Adipose tissue (tissue), 3 donors: ENCODE measurements around the gene STIL. TPM values are rescaled to one million over a fixed set of nuclear protein-coding genes. Genes with fewer than 3 reads are reported as not detected.
"Not testable (repeated sequence)": the region's sequence is repeated elsewhere in the genome, so short reads cannot be mapped to it uniquely, and the experiment has no call there.

Experiments
- H3K27ac ChIP-seq: one replicate; pipeline ENCODE4 v1.5.1; 2013; ENCODE audit warnings: low read depth, low read length
- WGBS, 3 donors: extraction: QIAGEN DNeasy Blood & Tissue Kit; methylation state at CpG; one replicate each; pipeline ENCODE4 v1.1.7; 2013; 5-methylcytosine and 5-hydroxymethylcytosine counted together
- polyA plus RNA-seq, 3 donors: library from polyadenylated mRNA; stranded (reverse); fragments of 200-250 nt; gene quantifications; one replicate each; pipeline ENCODE4 v1.2.3, GENCODE V29; 2013
- donor health status: healthy with polysubstance abuse.
- donor health status: Bipolar disorder and iron deficiency.
- donor health status: healthy.

Gene STIL
- polyA plus RNA-seq, 3 donors: 0.22 to 0.56 (median 0.36) TPM

DNA sequence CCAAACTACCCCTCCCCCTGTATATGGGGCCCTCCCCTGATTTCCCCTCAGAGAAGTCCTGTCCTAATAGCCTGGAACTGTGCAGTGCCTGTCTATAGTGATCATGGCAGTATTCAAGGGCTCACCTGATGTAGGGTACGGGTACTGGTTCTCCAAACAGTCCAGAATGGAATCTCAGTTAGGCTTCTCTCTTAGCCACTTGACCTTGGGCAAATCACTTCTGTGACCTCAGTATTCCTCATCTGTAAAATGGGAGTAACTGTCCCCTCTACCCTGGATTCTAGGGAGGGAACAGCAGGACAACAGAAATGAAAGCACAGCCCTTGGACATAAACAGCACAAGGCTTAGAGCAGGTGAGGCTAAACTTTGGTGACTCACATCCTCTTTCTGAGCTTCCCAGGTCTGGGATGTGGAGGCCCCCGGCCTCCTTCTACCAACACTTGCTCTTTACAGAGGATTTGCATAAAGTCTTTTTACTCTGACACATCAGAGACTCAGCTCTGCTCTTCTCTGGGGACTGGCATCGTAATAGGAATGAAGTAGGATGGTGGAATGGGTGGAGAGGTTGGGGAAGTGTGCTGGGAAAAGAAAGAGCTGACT, 104.1 kb downstream of the STIL start:
- 48 to 86% (median 78%) methylated on average over 3 of the region's 3 CpGs for WGBS, 3 donors

DNA sequence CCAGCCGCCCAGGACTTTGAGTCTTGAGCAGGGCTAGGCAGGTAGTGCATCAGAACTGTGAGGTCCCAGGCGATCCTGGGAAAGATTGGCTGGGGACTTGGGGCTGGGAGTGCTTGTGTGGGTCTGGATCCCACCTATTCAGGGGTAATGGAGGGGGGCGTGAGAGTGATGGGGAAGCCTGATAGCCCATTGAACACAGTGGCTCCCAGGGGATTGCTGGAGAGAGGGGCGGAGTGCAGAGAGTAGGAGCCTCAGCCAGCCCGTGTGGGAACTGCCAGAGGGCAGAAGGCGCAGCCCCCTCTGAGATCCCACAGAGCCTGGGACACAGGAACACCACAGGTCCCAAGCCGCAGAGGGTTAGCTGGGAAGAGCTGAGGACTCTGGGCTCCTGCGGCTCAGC, 104.9 kb downstream of the STIL start:
- WGBS, 3 donors: 57 to 70% (median 69%) methylated on average over 8 of the region's 8 CpGs
- no peak overlapping the region for H3K27ac ChIP-seq

More for the DNA sequence above, 104.1 kb downstream of the STIL start:
- H3K27ac ChIP-seq: no peak overlapping the region

DNA sequence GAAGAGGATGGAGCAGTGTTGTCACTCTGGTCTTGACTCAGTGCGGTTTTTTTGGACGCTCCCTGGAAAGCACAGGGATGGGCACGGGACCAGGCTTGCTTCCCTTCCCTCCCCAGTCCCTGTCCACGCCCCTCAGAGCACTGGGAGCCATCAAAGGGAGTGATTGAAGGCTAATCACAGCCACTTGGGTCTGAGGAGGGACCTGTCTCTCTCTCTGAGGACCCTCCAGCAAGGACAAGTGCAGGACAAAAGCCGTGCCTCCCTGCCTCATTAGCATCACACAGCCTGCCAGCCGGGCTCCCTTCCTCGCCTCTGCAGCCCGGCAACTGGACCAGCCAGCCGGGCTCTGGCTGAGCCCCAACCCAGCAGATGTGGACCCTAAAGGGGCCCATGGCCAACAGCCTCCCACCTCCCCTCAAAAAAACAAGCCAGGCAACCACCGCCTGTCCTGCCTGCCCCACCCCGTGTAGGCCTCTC, 105.5 kb downstream of the STIL start:
- WGBS, 3 donors: 45 to 71% (median 65%) methylated on average over 11 of the region's 11 CpGs
- no peak overlapping the region for H3K27ac ChIP-seq

DNA sequence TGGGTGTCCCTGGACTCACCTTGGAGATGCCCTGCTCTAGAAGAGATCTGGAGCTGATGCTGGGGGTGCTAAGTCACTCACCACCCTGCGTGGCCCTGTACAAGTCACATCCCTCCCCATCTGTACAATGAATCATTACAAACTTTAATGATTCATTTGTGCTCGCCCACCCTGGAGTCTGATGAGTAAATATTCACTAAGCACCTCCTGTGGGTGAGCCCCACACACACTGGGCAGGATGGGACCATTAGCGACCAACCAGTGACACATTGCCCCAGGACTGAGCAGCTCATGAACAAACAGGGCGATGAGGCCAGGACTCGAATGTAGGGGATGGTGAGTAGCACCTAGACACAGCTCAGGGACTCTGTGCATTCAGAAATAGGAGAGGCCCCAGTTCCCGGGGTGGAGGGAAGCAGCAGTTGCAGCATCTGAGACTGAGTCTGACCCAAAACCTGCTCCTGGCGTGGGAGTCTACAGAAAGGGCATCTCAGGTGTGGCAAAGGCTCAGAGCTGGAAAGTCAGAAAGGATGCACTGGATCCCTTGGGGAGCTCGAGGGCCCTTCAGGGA, 106.1 kb downstream of the STIL start:
- no peak overlapping the region for H3K27ac ChIP-seq
- 57 to 75% (median 69%) methylated on average over 8 of the region's 8 CpGs for WGBS, 3 donors

DNA sequence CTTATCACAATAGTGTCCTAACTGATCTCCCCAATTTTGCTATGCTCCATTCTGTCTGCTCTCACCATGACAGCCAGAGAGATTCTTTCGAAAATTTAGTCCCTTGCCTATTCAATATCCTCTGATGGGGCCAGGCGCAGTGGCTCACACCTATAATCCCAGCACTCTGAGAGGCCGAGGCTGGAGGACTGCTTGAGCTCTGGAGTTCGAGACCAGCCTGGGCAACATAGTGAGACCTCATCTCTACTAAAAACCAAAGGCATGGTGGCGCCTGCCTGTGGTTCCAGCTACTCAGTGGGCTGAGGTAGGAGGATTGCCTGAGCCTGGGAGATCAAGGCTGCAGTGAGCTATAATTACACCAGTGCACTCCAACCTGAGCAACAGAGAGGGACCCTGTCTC, 108.0 kb downstream of the STIL start:
- 79 to 94% (median 91%) methylated on average over 5 of the region's 5 CpGs for WGBS, 3 donors
- no peak overlapping the region for H3K27ac ChIP-seq

DNA sequence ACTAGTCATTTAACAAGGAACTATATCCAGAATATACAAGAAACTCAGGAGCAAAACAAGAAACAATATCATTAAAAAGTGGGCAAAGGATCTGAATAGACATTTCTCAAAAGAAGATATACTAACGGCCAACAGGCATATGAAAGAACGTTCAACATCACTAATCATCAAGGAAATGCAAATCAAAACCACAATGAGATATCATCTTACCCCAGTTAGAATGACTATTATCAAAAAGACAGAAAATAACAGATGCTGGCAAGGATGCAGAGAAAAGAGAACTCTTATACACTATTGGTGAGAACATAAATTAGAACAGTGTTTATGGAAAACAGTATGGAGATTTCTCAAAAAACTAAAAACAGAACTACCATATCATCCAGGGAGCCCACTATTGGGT, 110.4 kb downstream of the STIL start:
- 15 to 67% (median 39%) methylated on average over 2 of the region's 2 CpGs for WGBS, 3 donors
- H3K27ac ChIP-seq: not testable (repeated sequence)

DNA sequence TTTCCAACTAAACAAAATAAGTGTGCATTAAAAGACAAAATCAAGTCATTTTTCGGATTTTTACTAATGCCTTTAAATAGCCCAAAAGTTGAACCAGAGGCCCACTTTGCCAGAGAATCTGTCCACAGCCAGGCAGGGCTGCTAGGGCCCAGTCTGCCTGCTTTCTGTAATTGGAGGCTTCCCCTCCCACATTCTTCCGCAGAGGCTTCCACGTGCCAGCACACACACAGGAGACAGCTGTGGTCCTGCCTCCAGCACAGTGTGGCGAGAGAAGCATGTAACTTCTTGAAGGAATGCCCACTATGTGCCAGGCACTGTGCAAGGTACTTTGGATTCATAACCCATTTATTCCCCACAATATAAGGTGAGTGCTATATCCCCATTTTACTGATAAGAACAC, 112.8 kb downstream of the STIL start:
- WGBS, 3 donors: 39 to 50% (median 47%) methylated on average over 4 of the region's 4 CpGs
- H3K27ac ChIP-seq: no peak overlapping the region

Other genes starting within 250 kb of the STIL start
- 1 to 10 TPM in 1 of 3 donors, under 1 TPM in 1, not detected in 1; 0.51 to 1.0 TPM for gene CYP4Z1, start 246.9 kb downstream of the STIL start, polyA plus RNA-seq
- gene CYP4A22, start 176.7 kb downstream of the STIL start, polyA plus RNA-seq: under 1 TPM in 1 of 3 donors, not detected in 2; 0.10 TPM
- 10 to 100 TPM in 2 of 3 donors, 1 to 10 TPM in 1; 9.1 to 34.6 (median 11.0) TPM for gene PDZK1IP1, start 124.1 kb downstream of the STIL start, polyA plus RNA-seq
- gene TAL1, start 81.9 kb downstream of the STIL start, polyA plus RNA-seq: 10 to 100 TPM in 1 of 3 donors, 1 to 10 TPM in 1, under 1 TPM in 1; 0.94 to 17.1 (median 4.2) TPM
- gene CMPK1, start 19.6 kb upstream of the STIL start, polyA plus RNA-seq: 100 to 1,000 TPM in 1 of 3 donors, 10 to 100 TPM in 2; 40.6 to 135 (median 74.7) TPM
- not detected for gene FOXE3, start 102.1 kb upstream of the STIL start, polyA plus RNA-seq
- gene FOXD2, start 123.9 kb upstream of the STIL start, polyA plus RNA-seq: under 1 TPM; 0.02 to 0.22 (median 0.06) TPM